ENCODE measurements around the gene APOF. TPM values are rescaled to one million over a fixed set of nuclear protein-coding genes. Genes with fewer than 3 reads are reported as not detected.
"Not testable (repeated sequence)": the region's sequence is repeated elsewhere in the genome, so short reads cannot be mapped to it uniquely, and the experiment has no call there.

The APOF gene
- total RNA-seq, 1 donor from 2014 or later = not detected

DNA sequence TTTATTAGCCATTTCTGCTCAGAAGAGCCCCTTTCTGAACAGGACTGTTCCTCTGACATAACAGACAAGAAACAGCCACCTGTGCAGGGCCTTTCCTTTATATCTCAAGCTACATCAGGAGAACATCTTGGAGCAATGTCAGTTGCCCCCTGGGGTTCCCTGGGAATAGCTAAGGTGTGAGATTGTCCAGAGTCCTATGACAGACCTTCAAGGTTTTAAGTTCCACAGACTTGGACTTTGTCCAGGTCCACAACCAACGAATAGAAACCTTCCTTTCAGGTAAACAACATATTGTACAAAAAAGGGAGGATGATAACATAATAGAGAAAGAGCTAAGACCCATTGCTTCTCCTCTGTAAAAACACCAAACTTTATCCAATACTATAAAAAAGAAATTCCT is 21.0 kb downstream of the APOF start:
- TF ChIP-seq, protein P1, sequence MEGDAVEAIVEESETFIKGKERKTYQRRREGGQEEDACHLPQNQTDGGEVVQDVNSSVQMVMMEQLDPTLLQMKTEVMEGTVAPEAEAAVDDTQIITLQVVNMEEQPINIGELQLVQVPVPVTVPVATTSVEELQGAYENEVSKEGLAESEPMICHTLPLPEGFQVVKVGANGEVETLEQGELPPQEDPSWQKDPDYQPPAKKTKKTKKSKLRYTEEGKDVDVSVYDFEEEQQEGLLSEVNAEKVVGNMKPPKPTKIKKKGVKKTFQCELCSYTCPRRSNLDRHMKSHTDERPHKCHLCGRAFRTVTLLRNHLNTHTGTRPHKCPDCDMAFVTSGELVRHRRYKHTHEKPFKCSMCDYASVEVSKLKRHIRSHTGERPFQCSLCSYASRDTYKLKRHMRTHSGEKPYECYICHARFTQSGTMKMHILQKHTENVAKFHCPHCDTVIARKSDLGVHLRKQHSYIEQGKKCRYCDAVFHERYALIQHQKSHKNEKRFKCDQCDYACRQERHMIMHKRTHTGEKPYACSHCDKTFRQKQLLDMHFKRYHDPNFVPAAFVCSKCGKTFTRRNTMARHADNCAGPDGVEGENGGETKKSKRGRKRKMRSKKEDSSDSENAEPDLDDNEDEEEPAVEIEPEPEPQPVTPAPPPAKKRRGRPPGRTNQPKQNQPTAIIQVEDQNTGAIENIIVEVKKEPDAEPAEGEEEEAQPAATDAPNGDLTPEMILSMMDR (conservative IDR thresholded peaks at IDR 0.05) = no peak
- no peaks in the 10 kb centered on the region for H3K9me3 Mint-ChIP-seq
- no peak for DNase-seq (ENCODE audit: low read depth, low spot score)
- no peak overlapping the region for H3K4me3 Mint-ChIP-seq
- no peak overlapping the region for H3K27ac Mint-ChIP-seq (ENCODE audit: unreplicated experiment)
- H3K4me1 Mint-ChIP-seq = peaks cover 5% of the 10 kb centered on the region
- H3K27me3 Mint-ChIP-seq (ENCODE audit: low read depth) = no peaks in the 10 kb centered on the region
- H3K36me3 Mint-ChIP-seq (ENCODE audit: low read depth) = peaks cover 3% of the 10 kb centered on the region

DNA sequence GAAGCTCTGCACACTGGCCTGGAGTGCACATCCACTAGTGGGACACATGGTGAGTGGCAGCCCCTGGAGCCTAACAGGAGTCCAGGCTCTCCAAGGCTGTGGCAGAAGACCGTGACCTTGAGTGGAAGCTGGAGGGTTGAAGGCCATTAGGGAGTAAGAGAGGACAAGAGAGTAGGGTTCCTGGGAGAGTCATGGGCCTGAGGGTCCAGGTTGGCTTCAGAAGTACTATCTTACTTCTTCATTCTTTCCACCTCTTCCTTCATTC is 23.6 kb downstream of the APOF start:
- Mint-ChIP-seq H3K4me1 (peaks cover 10% of the 10 kb centered on the region), H3K36me3 (ENCODE audit: low read depth) (peaks cover 3% of the 10 kb centered on the region), H3K27me3 (ENCODE audit: low read depth) (no peaks in the 10 kb centered on the region), H3K27ac (ENCODE audit: unreplicated experiment) (no peak overlapping the region), H3K9me3 (no peaks in the 10 kb centered on the region), H3K4me3 (no peak overlapping the region)
- TF ChIP-seq, protein P1 (conservative IDR thresholded peaks at IDR 0.05) = no peak
- DNase-seq (ENCODE audit: low read depth, low spot score) = no peak

DNA sequence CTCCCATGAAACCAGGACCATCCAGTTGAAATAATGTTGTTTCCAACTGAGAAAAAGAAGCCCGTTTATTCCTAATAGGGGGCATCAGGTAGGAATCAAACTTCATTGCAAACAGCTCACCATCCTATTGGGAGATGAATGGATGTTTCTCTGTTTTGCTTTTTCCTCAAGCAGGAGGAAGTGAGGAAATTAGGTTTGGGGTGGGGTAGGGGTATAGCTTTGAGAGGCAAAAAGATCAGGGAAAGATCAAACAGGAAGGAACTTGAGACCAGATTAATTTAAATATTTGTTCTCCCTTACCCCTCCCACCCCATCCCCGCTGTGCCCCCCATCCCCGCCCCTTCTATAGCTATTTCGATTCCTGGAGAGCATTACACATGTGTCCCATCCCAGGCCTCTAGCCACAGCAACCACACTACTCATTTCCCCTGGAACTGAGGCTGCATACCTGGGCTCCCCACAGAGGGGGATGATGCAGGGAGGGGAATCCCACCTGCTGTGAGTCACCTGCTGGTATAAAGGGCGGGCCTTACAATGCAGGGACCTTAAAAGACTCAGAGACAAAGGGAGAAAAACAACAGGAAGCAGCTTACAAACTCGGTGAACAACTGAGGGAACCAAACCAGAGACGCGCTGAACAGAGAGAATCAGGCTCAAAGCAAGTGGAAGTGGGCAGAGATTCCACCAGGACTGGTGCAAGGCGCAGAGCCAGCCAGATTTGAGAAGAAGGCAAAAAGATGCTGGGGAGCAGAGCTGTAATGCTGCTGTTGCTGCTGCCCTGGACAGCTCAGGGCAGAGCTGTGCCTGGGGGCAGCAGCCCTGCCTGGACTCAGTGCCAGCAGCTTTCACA is 24.1 kb downstream of the APOF start, which contains the start of gene IL23A:
Gene IL23A, plus strand, starts transcription at position 577 of the 850 bp plus-strand sequence. Its CDS starts 161 bp downstream, at position 738.
- Mint-ChIP-seq H3K4me3 (no peak within 1 kb of the TSS), H3K36me3 (ENCODE audit: low read depth) (peaks cover 3% of the 10 kb centered on the region), H3K27ac (ENCODE audit: unreplicated experiment) (peak within 1 kb of the TSS; percentile 81), H3K4me1 (peaks cover 16% of the 10 kb centered on the region), H3K27me3 (ENCODE audit: low read depth) (no peaks in the 10 kb centered on the region), H3K9me3 (no peaks in the 10 kb centered on the region)
- no peak for DNase-seq (ENCODE audit: low read depth, low spot score)
- TF ChIP-seq, protein P1 (conservative IDR thresholded peaks at IDR 0.05) = no peak

DNA sequence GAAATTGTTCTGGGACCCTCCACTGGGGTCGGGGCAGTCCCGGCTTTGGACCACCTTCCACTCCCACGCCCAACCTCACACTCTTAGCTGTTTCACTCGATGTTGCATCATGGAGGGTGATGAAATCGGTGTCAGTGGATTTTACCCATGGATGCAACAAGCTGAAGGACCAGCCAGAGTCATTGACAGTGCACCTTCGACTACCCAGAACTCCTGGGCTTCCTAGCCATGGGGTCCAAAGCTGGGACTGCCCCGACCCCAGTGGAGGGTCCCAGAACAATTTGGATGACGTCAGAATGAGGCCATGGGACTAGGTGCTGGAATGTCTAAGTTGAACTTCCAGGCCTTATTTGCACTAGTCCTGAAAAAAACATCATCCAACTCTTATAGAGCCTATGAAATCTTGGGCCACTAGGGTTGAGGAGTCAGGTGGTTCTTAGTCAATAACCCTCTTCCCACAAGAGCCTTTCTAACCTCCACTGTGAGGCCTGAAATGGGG is 24.9 kb downstream of the APOF start:
- no peak for DNase-seq (ENCODE audit: low read depth, low spot score)
- H3K27me3 Mint-ChIP-seq (ENCODE audit: low read depth) = no peaks in the 10 kb centered on the region
- no peaks in the 10 kb centered on the region for H3K9me3 Mint-ChIP-seq
- no peaks in the 10 kb centered on the region for H3K36me3 Mint-ChIP-seq (ENCODE audit: low read depth)
- no peak overlapping the region for H3K4me3 Mint-ChIP-seq
- TF ChIP-seq, protein P1 (conservative IDR thresholded peaks at IDR 0.05) = no peak
- H3K27ac Mint-ChIP-seq (ENCODE audit: unreplicated experiment) = no peak overlapping the region
- peaks cover 23% of the 10 kb centered on the region for H3K4me1 Mint-ChIP-seq

DNA sequence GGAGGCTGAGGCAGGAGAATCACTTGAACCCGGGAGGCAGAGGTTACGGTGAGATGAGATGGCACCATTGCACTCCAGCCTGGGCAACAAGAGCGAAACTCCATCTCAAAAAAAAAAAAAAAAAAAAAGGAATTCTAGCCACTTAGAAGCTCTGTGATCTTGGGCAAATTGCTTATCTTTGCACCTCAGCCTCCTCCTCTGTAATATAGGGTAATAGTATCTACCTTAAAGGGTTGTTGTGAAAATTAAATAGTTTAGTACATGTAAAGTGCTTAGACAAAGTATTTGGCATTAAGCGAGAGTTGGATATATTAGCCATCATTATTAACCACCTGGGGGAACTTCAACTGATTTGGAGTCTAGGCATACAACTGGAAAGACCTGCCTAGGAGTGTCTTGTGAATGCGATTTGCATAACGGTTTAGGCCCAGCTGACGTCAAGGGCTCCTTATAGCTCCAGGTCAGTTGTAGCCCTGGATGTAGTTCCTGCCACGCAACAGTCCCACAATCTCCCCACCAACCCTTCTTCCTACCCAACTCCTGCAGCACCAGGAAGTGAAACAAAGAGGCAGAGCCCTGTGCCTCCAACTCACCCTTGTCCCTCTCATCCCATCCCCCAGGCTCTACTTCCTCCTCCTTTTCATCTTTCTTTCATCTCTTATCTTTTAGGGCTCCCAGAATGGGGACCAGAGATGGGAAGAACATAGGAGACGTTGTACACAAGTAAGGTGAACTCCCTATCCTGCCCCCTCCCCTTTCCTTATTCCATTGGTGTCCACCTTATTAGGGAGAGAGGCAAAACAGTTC is 26.1 kb downstream of the APOF start:
- Mint-ChIP-seq H3K4me1 (peaks cover 27% of the 10 kb centered on the region), H3K27me3 (ENCODE audit: low read depth) (no peaks in the 10 kb centered on the region), H3K36me3 (ENCODE audit: low read depth) (no peaks in the 10 kb centered on the region), H3K9me3 (no peaks in the 10 kb centered on the region), H3K4me3 (peak overlapping the region; percentile 58), H3K27ac (ENCODE audit: unreplicated experiment) (no peak overlapping the region)
- TF ChIP-seq, protein P1 (conservative IDR thresholded peaks at IDR 0.05) = no peak
- no peak for DNase-seq (ENCODE audit: low read depth, low spot score)

DNA sequence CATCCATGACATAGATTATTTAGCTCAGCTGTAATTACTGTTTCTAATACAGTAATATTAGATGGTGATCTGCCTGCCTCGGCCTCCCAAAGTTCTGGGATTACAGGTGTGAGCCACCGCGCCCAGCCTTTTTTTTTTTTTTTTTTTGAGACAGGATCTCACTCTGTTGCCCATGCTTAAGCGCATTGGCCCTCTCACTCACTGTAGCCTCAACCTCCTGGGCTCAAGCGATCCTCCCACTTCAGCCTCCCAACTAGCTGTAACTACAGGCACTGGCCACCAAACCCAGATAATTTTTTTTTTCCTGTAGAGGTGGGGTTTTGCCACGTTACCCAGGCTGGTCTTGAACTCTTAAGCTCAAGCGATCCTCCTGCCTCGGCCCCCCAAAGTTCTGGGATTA is 27.1 kb downstream of the APOF start:
- H3K36me3 Mint-ChIP-seq (ENCODE audit: low read depth); DNase-seq (ENCODE audit: low read depth, low spot score); H3K27ac Mint-ChIP-seq (ENCODE audit: unreplicated experiment); H3K4me3 Mint-ChIP-seq; H3K9me3 Mint-ChIP-seq; H3K27me3 Mint-ChIP-seq (ENCODE audit: low read depth): not testable (repeated sequence)
- H3K4me1 Mint-ChIP-seq = peaks cover 27% of the 10 kb centered on the region

All from neural crest cell (in vitro differentiated cells).